GM18502 (cell line): Measurements from ENCODE around the gene CCDC73.
"Not testable (repeated sequence)": the region's sequence is repeated elsewhere in the genome, so short reads cannot be mapped to it uniquely, and the experiment has no call there.

ENCODE experiments used
- ATAC-seq: cut with Tn5 transposase; IDR thresholded peaks from one replicate; pipeline ENCODE4 v1.9.1; 2021; ENCODE audit warnings: mild to moderate bottlenecking; ENCODE audit not compliant: unreplicated experiment, poor library complexity

CCDC73 gene

GRCh38 chr11:32708978-32709377, 85.5 kb downstream of the CCDC73 start:
- ATAC-seq: not testable (repeated sequence)

- peak; percentile 98 for ATAC-seq
Measured at GRCh38 chr11:32706985-32707741, 87.3 kb downstream of the CCDC73 start.

- no peak for ATAC-seq
Measured at GRCh38 chr11:32705309-32706033, 89.0 kb downstream of the CCDC73 start.

- no peak for ATAC-seq
Measured at GRCh38 chr11:32704775-32705174, 89.7 kb downstream of the CCDC73 start.

- ATAC-seq: no peak
Measured at GRCh38 chr11:32704261-32704660, 90.2 kb downstream of the CCDC73 start.

- ATAC-seq: no peak
Measured at GRCh38 chr11:32701616-32702015, 92.8 kb downstream of the CCDC73 start.

GRCh38 chr11:32698579-32698978, 95.9 kb downstream of the CCDC73 start:
- ATAC-seq: no peak

GRCh38 chr11:32671051-32671450, 123.4 kb downstream of the CCDC73 start:
- ATAC-seq: no peak

- ATAC-seq: no peak
Measured at GRCh38 chr11:32659672-32660071, 134.8 kb downstream of the CCDC73 start.

GRCh38 chr11:32658639-32659406, 135.6 kb downstream of the CCDC73 start:
- ATAC-seq: no peak

GRCh38 chr11:32643526-32643925, 150.9 kb downstream of the CCDC73 start:
- no peak for ATAC-seq

- ATAC-seq: no peak
Measured at GRCh38 chr11:32641361-32641760, 153.1 kb downstream of the CCDC73 start.

GRCh38 chr11:32635819-32636218, 158.6 kb downstream of the CCDC73 start:
- no peak for ATAC-seq

GRCh38 chr11:32630844-32631243, 163.6 kb downstream of the CCDC73 start:
- no peak for ATAC-seq

- ATAC-seq: no peak
Measured at GRCh38 chr11:32616903-32617302, 177.6 kb downstream of the CCDC73 start.

- ATAC-seq: no peak
Measured at GRCh38 chr11:32615422-32615821, 179.0 kb downstream of the CCDC73 start.

GRCh38 chr11:32613500-32614151, 180.8 kb downstream of the CCDC73 start:
- ATAC-seq: no peak

GRCh38 chr11:32610797-32611352, 183.6 kb downstream of the CCDC73 start:
- no peak for ATAC-seq

GRCh38 chr11:32608826-32609225, 185.6 kb downstream of the CCDC73 start:
- ATAC-seq: not testable (repeated sequence)

GRCh38 chr11:32606220-32606619, 188.2 kb downstream of the CCDC73 start:
- no peak for ATAC-seq
